Fibroblast of mammary gland (primary cell): ENCODE measurements around the gene SLC25A21.

Experiments used
- DNase-seq: peaks from one replicate; pipeline ENCODE4 v3.0.0-alpha.2; 2010; ENCODE audit warnings: low read depth
- H3K4me3 ChIP-seq: 2 replicates; pipeline ENCODE4 v1.5.1; 2011; ENCODE audit warnings: low read depth, mild to moderate bottlenecking, low read length, moderate library complexity; ENCODE audit not compliant: control insufficient read depth
- CTCF ChIP-seq: conservative IDR thresholded peaks from 2 replicates; pipeline ENCODE4 v1.5.1; 2011; ENCODE audit warnings: low read depth, low read length, inconsistent platforms; ENCODE audit not compliant: control insufficient read depth, insufficient read depth

SLC25A21 gene

GRCh38 chr14:36663404-36664321, 508.7 kb downstream of the SLC25A21 start:
- H3K4me3 ChIP-seq: no peak overlapping the region
- peak; percentile 5 for DNase-seq
- no peak for TF ChIP-seq CTCF

DNA sequence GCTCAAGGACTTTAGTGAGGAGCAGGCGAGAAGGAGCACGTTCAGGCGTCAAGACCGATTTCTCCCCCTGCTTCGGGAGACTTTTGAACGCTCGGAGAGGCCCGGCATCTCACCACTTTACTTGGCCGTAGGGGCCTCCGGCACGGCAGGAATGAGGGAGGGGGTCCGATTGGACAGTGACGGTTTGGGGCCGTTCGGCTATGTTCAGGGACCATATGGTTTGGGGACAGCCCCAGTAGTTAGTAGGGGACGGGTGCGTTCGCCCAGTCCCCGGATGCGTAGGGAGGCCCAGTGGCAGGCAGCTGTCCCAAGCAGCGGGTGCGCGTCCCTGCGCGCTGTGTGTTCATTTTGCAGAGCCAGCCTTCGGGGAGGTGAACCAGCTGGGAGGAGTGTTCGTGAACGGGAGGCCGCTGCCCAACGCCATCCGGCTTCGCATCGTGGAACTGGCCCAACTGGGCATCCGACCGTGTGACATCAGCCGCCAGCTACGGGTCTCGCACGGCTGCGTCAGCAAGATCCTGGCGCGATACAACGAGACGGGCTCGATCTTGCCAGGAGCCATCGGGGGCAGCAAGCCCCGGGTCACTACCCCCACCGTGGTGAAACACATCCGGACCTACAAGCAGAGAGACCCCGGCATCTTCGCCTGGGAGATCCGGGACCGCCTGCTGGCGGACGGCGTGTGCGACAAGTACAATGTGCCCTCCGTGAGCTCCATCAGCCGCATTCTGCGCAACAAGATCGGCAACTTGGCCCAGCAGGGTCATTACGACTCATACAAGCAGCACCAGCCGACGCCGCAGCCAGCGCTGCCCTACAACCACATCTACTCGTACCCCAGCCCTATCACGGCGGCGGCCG, 509.6 kb downstream of the SLC25A21 start:
- TF ChIP-seq CTCF: no peak
- H3K4me3 ChIP-seq: peak overlapping the region; percentile 7
- peak; percentile 12 for DNase-seq

GRCh38 chr14:36662258-36662542, 510.2 kb downstream of the SLC25A21 start:
- peak overlapping the region; percentile 7 for H3K4me3 ChIP-seq
- DNase-seq: no peak
- no peak for TF ChIP-seq CTCF

- DNase-seq: peak; percentile 66
- peak within 1 kb of the TSS; percentile 41 for H3K4me3 ChIP-seq
- no peak for TF ChIP-seq CTCF
Measured at GRCh38 chr14:36661506-36662257, 510.7 kb downstream of the SLC25A21 start, which contains the start of gene PAX9. TSS of gene PAX9 (plus strand) at chr14:36661860. CDS start at chr14:36662090, 230 bp downstream.

GRCh38 chr14:36660736-36661505, 511.5 kb downstream of the SLC25A21 start:
- no peak overlapping the region for H3K4me3 ChIP-seq
- TF ChIP-seq CTCF: no peak
- DNase-seq: no peak
